HEK293 (cell line): ENCODE data around the gene ACMSD.

ENCODE experiments used
- CTCF ChIA-PET: fragments of 350-600 bp; formaldehyde crosslinking; extraction: SDS; loops from one replicate; lab custom pipeline; 2021; ENCODE audit warnings: antibody characterized with exemption; lab: Yijun Ruan, JAX
- POLR2A ChIA-PET: fragments of 300-600 bp; formaldehyde crosslinking; extraction: SDS; loops from one replicate; lab custom pipeline; 2020; ENCODE audit warnings: antibody characterized with exemption, inconsistent platforms; lab: Yijun Ruan, JAX
- H3K27ac ChIP-seq: fragments of 200-500 bp; sonication (Bioruptor generic); 2 replicates; pipeline ENCODE4 v1.5.1; 2014; ENCODE audit warnings: low read depth, low read length, control low read depth, inconsistent platforms; ENCODE audit errors: extremely low read depth
- H3K36me3 ChIP-seq, 2 experiments: fragments of 200-500 bp in 1 of 2; sonication (Bioruptor generic) in 1 of 2; 1 replicate in 1 of 2; 2 replicates in 1 of 2; pipeline ENCODE4 v1.5.1; 2014 to 2017; ENCODE audit warnings: inconsistent platforms in 2 of 2, low read length in 2 of 2; ENCODE audit not compliant: control insufficient read depth in 2 of 2, insufficient read depth in 1 of 2
- H3K4me1 ChIP-seq: fragments of 200-500 bp; sonication (Bioruptor generic); 2 replicates; pipeline ENCODE4 v1.5.1; 2014; ENCODE audit warnings: mild to moderate bottlenecking, low read length, inconsistent platforms; ENCODE audit not compliant: control insufficient read depth, insufficient read depth
- H3K4me3 ChIP-seq: 2 replicates; pipeline ENCODE4 v1.5.1; 2011; ENCODE audit warnings: low read depth, mild to moderate bottlenecking, control low read depth, low read length, moderate library complexity
- H3K9me3 ChIP-seq: fragments of 200-500 bp; sonication (Bioruptor generic); 2 replicates; pipeline ENCODE4 v1.5.1; 2014; ENCODE audit warnings: low read depth, low read length, inconsistent platforms; ENCODE audit not compliant: control insufficient read depth, insufficient read depth
- BCL11A ChIP-seq: fragments of 450-650 bp; formaldehyde crosslinking; IDR thresholded peaks from 2 replicates; pipeline ENCODE4 v1.5.1; 2016; ENCODE audit warnings: low read depth, missing biosample characterization, missing genetic modification characterization
- EGR2 ChIP-seq: fragments of 450-650 bp; formaldehyde crosslinking; IDR thresholded peaks from 2 replicates; pipeline ENCODE4 v1.5.1; 2016; ENCODE audit warnings: low read depth, missing biosample characterization, missing genetic modification characterization
- ELK4 ChIP-seq: IDR thresholded peaks from 2 replicates; pipeline ENCODE4 v1.6.1; 2011; ENCODE audit warnings: mild to moderate bottlenecking, low read depth, low read length, borderline replicate concordance
- GLIS2 ChIP-seq: fragments of 450-650 bp; formaldehyde crosslinking; IDR thresholded peaks from 2 replicates; pipeline ENCODE4 v1.5.1; 2016; ENCODE audit warnings: missing biosample characterization, missing genetic modification characterization
- OSR2 ChIP-seq: fragments of 450-650 bp; formaldehyde crosslinking; IDR thresholded peaks from 2 replicates; pipeline ENCODE4 v1.5.1; 2016; ENCODE audit warnings: missing biosample characterization, missing genetic modification characterization
- PATZ1 ChIP-seq: fragments of 450-650 bp; formaldehyde crosslinking; IDR thresholded peaks from 2 replicates; pipeline ENCODE4 v1.5.1; 2016; ENCODE audit warnings: missing biosample characterization, missing genetic modification characterization
- PBX3 ChIP-seq: sonication (generic); formaldehyde crosslinking; IDR thresholded peaks from 2 replicates; pipeline ENCODE4 v1.8.1; 2022; ENCODE audit warnings: mild to moderate bottlenecking, moderate library complexity, missing genetic modification reagents
- PRDM6 ChIP-seq: fragments of 450-650 bp; formaldehyde crosslinking; IDR thresholded peaks from 2 replicates; pipeline ENCODE4 v1.5.1; 2017; ENCODE audit warnings: missing biosample characterization, missing genetic modification characterization
- ZBTB10 ChIP-seq: fragments of 450-650 bp; formaldehyde crosslinking; IDR thresholded peaks from 2 replicates; pipeline ENCODE4 v1.5.1; 2016; ENCODE audit warnings: missing biosample characterization, missing genetic modification characterization
- ZNF133 ChIP-seq: fragments of 450-650 bp; formaldehyde crosslinking; IDR thresholded peaks from 2 replicates; pipeline ENCODE4 v1.5.1; 2016; ENCODE audit warnings: missing biosample characterization, missing genetic modification characterization
- ZNF202 ChIP-seq: fragments of 450-650 bp; formaldehyde crosslinking; IDR thresholded peaks from 2 replicates; pipeline ENCODE4 v1.5.1; 2016; ENCODE audit warnings: missing biosample characterization, missing genetic modification characterization, borderline replicate concordance
- ZNF324 ChIP-seq: fragments of 450-650 bp; formaldehyde crosslinking; IDR thresholded peaks from 2 replicates; pipeline ENCODE4 v1.5.1; 2016; ENCODE audit warnings: missing biosample characterization, missing genetic modification characterization
- ZNF37A ChIP-seq: fragments of 450-650 bp; IDR thresholded peaks from 2 replicates; pipeline ENCODE4 v1.5.1; 2018; ENCODE audit warnings: missing biosample characterization, missing genetic modification characterization
- ZNF449 ChIP-seq: fragments of 450-650 bp; formaldehyde crosslinking; IDR thresholded peaks from 2 replicates; pipeline ENCODE4 v1.5.1; 2017; ENCODE audit warnings: missing biosample characterization, mild to moderate bottlenecking, missing genetic modification characterization, moderate library complexity
- ZNF501 ChIP-seq: fragments of 450-650 bp; formaldehyde crosslinking; IDR thresholded peaks from 2 replicates; pipeline ENCODE4 v1.5.1; 2016; ENCODE audit warnings: missing biosample characterization, missing genetic modification characterization
- ZNF560 ChIP-seq: fragments of 450-650 bp; formaldehyde crosslinking; IDR thresholded peaks from 2 replicates; pipeline ENCODE4 v1.5.1; 2017; ENCODE audit warnings: missing biosample characterization, missing genetic modification characterization, borderline replicate concordance
- ZNF610 ChIP-seq: fragments of 450-650 bp; formaldehyde crosslinking; IDR thresholded peaks from 2 replicates; pipeline ENCODE4 v1.5.1; 2016; ENCODE audit warnings: missing biosample characterization, missing genetic modification characterization, borderline replicate concordance
- ZNF777 ChIP-seq: fragments of 450-650 bp; formaldehyde crosslinking; IDR thresholded peaks from 2 replicates; pipeline ENCODE4 v1.5.1; 2017; ENCODE audit warnings: missing biosample characterization, missing genetic modification characterization, borderline replicate concordance
- ZSCAN5A ChIP-seq: fragments of 450-650 bp; formaldehyde crosslinking; IDR thresholded peaks from 2 replicates; pipeline ENCODE4 v1.5.1; 2016; ENCODE audit warnings: missing biosample characterization, missing genetic modification characterization

Gene ACMSD

GRCh38 chr2:134949981-134950708, 111.7 kb downstream of the ACMSD start (continued):
- TF ChIP-seq ZSCAN5A (tag by site-specific recombination): no peak
- no peak for TF ChIP-seq EGR2 (tag by site-specific recombination)
- TF ChIP-seq PBX3 (CRISPR knock-in tag): no peak
- no peak for TF ChIP-seq ELK4
- no peak for TF ChIP-seq ZNF133

GRCh38 chr2:134950886-134951285, 112.5 kb downstream of the ACMSD start:
- POLR2A ChIA-PET: no interaction called here

More at GRCh38 chr2:134950886-134951285, 112.5 kb downstream of the ACMSD start:
- no peak for TF ChIP-seq GLIS2 (tag by site-specific recombination)
- no peak for TF ChIP-seq ZNF202 (tag by site-specific recombination)
- no peak for TF ChIP-seq PATZ1 (tag by site-specific recombination)
- no peak for TF ChIP-seq ZNF501 (tag by site-specific recombination)
- no peak for TF ChIP-seq ZNF37A (tag by site-specific recombination)
- no peak for TF ChIP-seq ZNF324
- no peak for TF ChIP-seq ZNF777 (tag by site-specific recombination)
- TF ChIP-seq OSR2 (tag by site-specific recombination): no peak
- no peak for TF ChIP-seq ZNF560 (tag by site-specific recombination)
- no peak for TF ChIP-seq ZBTB10 (tag by site-specific recombination)
- TF ChIP-seq ZNF449: no peak
- TF ChIP-seq BCL11A: no peak
- TF ChIP-seq ZNF610 (tag by site-specific recombination): no peak
- TF ChIP-seq PRDM6: no peak
- H3K27ac ChIP-seq: no peak overlapping the region
- H3K36me3 ChIP-seq: peaks cover 41 to 91% of the 10 kb centered on the region in 2 experiments
- H3K9me3 ChIP-seq: no peaks in the 10 kb centered on the region
- no peak overlapping the region for H3K4me3 ChIP-seq
- no peaks in the 10 kb centered on the region for H3K4me1 ChIP-seq
- CTCF ChIA-PET: no interaction called here
